Testis (tissue), 3 donors: ENCODE results near the gene PSMD1. TPM values are rescaled to one million over a fixed set of nuclear protein-coding genes. Genes with fewer than 3 reads are reported as not detected.

Experiments used
- DNase-seq: peaks from one replicate; pipeline ENCODE4 v3.0.0-alpha.2; 2019
- H3K27ac ChIP-seq, 2 donors: fragments of 200-600 bp; sonication (generic); one replicate each; pipeline ENCODE4 v1.5.1; 2019
- H3K27me3 ChIP-seq: fragments of 200-600 bp; sonication (generic); one replicate; pipeline ENCODE4 v1.5.1; 2019
- H3K36me3 ChIP-seq: fragments of 200-600 bp; sonication (generic); one replicate; pipeline ENCODE4 v1.5.1; 2017; ENCODE audit warnings: low read depth; ENCODE audit errors: missing control alignments
- H3K4me1 ChIP-seq: fragments of 200-600 bp; sonication (generic); one replicate; pipeline ENCODE4 v1.5.1; 2019
- H3K4me3 ChIP-seq, 2 donors: fragments of 200-600 bp; sonication (generic); one replicate each; pipeline ENCODE4 v1.5.1; 2017 to 2019
- H3K9me3 ChIP-seq: fragments of 200-600 bp; sonication (generic); one replicate; pipeline ENCODE4 v1.5.1; 2017
- CTCF ChIP-seq, 3 experiments: fragments of 450-650 bp in 2 of 3; fragments of 200-600 bp in 1 of 3; sonication (generic) in 1 of 3; IDR thresholded peaks; one replicate each; pipeline ENCODE4 v1.5.1; 2016 to 2019; ENCODE audit warnings: antibody characterized with exemption in 3 of 3, mild to moderate bottlenecking in 2 of 3, moderate library complexity in 1 of 3
- POLR2A ChIP-seq: fragments of 450-650 bp; IDR thresholded peaks from one replicate; pipeline ENCODE4 v1.6.1; 2017; ENCODE audit warnings: antibody characterized with exemption, mild to moderate bottlenecking, moderate library complexity
- WGBS, 2 donors: methylation state at CpG; one replicate each; pipeline ENCODE4 v1.1.5; 2018; 5-methylcytosine and 5-hydroxymethylcytosine counted together
- intact Hi-C: fragments of 100-400 bp; cut with DNase I; formaldehyde crosslinking; loops from one replicate; pipeline ENCODE4 v1.15.1; 2023; ENCODE audit warnings: low total_unique reads
- polyA plus RNA-seq: library from polyadenylated mRNA; stranded (reverse); fragments of 350-450 nt; fragmentation: Illumina TruSeq; extraction: RNeasy Lipid Tissue Mini Kit (QIAGEN cat#74804); gene quantifications from one replicate; pipeline ENCODE4 v1.2.3, GENCODE V29; 2014; ENCODE audit warnings: low read depth, low replicate concordance; ENCODE audit not compliant: insufficient read depth
- total RNA-seq, 2 donors: library from RNA; depleted of rRNA; stranded (reverse); fragments of >200 nt; gene quantifications; one replicate each; pipeline ENCODE4 v1.2.3, GENCODE V29; 2016

Gene PSMD1
- total and polyA plus RNA-seq, 3 donors from 2014 or later: 60.8 to 69.6 (median 66.8) TPM

GRCh38 chr2:231102772-231103171 lies 46.1 kb downstream of the PSMD1 start:
- no peak overlapping the region for H3K4me3 ChIP-seq
- no peak overlapping the region for H3K27ac ChIP-seq
- WGBS, 2 donors: 79 to 87% methylated on average over 2 of the region's 2 CpGs
- H3K4me1 ChIP-seq: no peaks in the 10 kb centered on the region
- TF ChIP-seq CTCF (IDR thresholded peaks at IDR 0.05) (no peak), POLR2A (no peak)
- no peaks in the 10 kb centered on the region for H3K36me3 ChIP-seq
- H3K27me3 ChIP-seq: no peaks in the 10 kb centered on the region
- H3K9me3 ChIP-seq: no peaks in the 10 kb centered on the region
- no peak for DNase-seq
- intact Hi-C loops: no loop called here

DNA sequence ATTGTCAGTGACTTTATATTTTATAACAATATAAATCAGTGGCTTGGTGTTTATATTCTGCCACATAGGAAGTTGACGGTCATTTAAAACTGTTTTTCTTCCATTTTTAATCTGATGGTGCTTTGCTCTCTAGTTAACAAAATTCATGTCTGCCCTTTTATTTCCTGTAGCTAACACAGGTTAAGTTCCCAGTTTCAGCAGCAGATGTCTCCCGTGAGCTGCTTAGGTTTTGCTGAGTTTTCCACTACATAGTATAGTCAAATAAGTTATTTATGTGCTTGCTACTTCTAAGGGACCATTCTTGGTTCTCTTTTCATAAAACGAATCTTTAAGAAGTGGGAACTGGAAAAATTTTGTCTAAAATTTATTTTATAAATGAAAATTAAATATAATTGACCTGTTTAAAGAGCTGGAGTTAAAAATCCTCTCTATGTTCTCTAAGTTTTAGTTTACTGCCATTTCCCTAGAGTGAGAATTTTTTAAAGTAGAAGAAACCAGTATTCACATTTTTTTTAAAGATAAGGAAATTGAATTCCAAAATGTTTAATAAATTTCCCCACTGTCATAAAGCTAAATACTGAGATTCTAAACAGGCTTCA lies 47.5 kb downstream of the PSMD1 start:
- DNase-seq: peak; percentile 72
- Histone ChIP-seq H3K27ac (no peak overlapping the region), H3K4me3 (no peak overlapping the region), H3K27me3 (no peaks in the 10 kb centered on the region), H3K36me3 (no peaks in the 10 kb centered on the region), H3K9me3 (no peaks in the 10 kb centered on the region), H3K4me1 (no peaks in the 10 kb centered on the region)
- 22 to 34% methylated on average over 3 of the region's 3 CpGs for WGBS, 2 donors
- intact Hi-C loops: no loop called here
- no peak for TF ChIP-seq POLR2A
- peak; percentile 55 to 81 (median 81) for TF ChIP-seq CTCF (IDR thresholded peaks at IDR 0.05)

DNA sequence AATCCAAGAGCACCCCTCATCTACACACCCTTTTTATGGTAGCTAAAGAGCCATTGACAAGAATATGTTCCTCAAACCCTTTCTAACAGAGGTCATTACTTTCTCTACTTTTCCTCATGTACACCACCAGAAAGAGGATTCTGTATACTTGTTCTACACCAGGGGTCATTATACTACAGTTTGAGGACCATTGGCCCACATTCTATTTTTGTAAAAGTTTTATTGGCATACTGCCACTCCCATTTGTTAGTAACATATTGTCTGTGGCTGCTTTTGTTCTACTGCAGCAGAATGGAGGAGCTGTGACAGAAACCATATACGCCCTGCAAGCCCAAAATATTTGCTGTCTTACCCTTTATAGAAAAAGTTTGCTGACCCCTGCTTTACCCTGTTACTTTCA lies 53.9 kb downstream of the PSMD1 start:
- H3K4me3 ChIP-seq: no peak overlapping the region
- H3K27me3 ChIP-seq: no peaks in the 10 kb centered on the region
- peaks cover 9% of the 10 kb centered on the region for H3K4me1 ChIP-seq
- 36 to 39% methylated on average over 1 of the region's 1 CpG for WGBS, 2 donors
- no peak for DNase-seq
- H3K27ac ChIP-seq: no peak overlapping the region
- intact Hi-C loops: loop anchor here (10.0 kb wide), 1 partner anchor 84 kb away; the partner anchor contains the start of gene ARMC9
- TF ChIP-seq CTCF (IDR thresholded peaks at IDR 0.05): no peak
- TF ChIP-seq POLR2A: no peak
- H3K9me3 ChIP-seq: no peaks in the 10 kb centered on the region
- H3K36me3 ChIP-seq: no peaks in the 10 kb centered on the region

DNA sequence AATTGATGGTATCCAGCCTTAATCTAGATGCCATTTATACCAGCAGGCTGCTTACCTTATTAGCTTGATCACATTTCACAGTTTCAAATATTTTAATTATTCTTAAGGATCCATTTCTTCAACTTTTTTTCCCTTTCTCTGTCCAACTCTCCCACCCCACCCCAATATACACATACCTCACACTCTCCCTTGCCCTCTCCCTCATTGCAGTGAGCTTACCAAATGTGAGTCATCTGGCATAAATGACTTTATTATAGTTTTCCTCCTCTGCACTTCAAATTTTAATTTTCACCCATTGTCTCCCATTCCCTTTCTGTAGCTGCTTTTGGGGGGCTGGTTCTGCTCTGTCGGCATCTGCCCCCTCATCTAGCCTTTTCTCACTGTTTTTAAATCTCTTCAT lies 55.3 kb downstream of the PSMD1 start:
- no peak for DNase-seq
- no peaks in the 10 kb centered on the region for H3K27me3 ChIP-seq
- H3K4me1 ChIP-seq: peaks cover 9% of the 10 kb centered on the region
- no peaks in the 10 kb centered on the region for H3K9me3 ChIP-seq
- intact Hi-C loops: loop anchor here (10.0 kb wide), 1 partner anchor 83 kb away; the partner anchor contains the start of gene ARMC9
- TF ChIP-seq CTCF (IDR thresholded peaks at IDR 0.05): no peak
- no peak for TF ChIP-seq POLR2A
- 84 to 97% methylated on average over 1 of the region's 1 CpG for WGBS, 2 donors
- H3K4me3 ChIP-seq: no peak overlapping the region
- no peaks in the 10 kb centered on the region for H3K36me3 ChIP-seq
- H3K27ac ChIP-seq: no peak overlapping the region

- intact Hi-C loops: loop anchor here (10.0 kb wide), 1 partner anchor 81 kb away; the partner anchor contains the start of gene ARMC9
- Histone ChIP-seq H3K9me3 (no peaks in the 10 kb centered on the region), H3K27me3 (no peaks in the 10 kb centered on the region), H3K27ac (no peak overlapping the region), H3K4me1 (peaks cover 9% of the 10 kb centered on the region), H3K36me3 (no peaks in the 10 kb centered on the region), H3K4me3 (no peak overlapping the region)
- no peak for DNase-seq
- 84 to 91% methylated on average over 5 of the region's 5 CpGs for WGBS, 2 donors
- TF ChIP-seq CTCF (IDR thresholded peaks at IDR 0.05): no peak
- TF ChIP-seq POLR2A: no peak
Observed at GRCh38 chr2:231113489-231113888, 56.8 kb downstream of the PSMD1 start.
